HCT116 (cell line): Measurements from ENCODE around the gene LCN2. TPM values are rescaled to one million over a fixed set of nuclear protein-coding genes. Genes with fewer than 3 reads are reported as not detected.

Experiments used
- ATAC-seq: fragments of 200-7000 bp; cut with Tn5 transposase; 2 replicates; pipeline ENCODE4 v1.9.1; 2020; ENCODE audit warnings: mild to moderate bottlenecking, moderate library complexity
- BruUV-seq: library from RNA; stranded (reverse); fragments of 400-500 nt; replicated peaks from 2 replicates; lab custom pipeline; 2021; lab: Mats Ljungman, UMichigan
- CTCF ChIA-PET: fragments of 300-600 bp; sonication (Branson Sonifier 250); formaldehyde crosslinking; loops from one replicate; lab custom pipeline; 2021; ENCODE audit warnings: antibody characterized with exemption; lab: Charles Lee
- POLR2A ChIA-PET: fragments of 300-600, 350-600 bp; sonication (Branson Sonifier 250); formaldehyde crosslinking; loops from one replicate; lab custom pipeline; 2021; ENCODE audit warnings: antibody characterized with exemption; lab: Charles Lee
- RAD21 ChIA-PET, 2 experiments: fragments of 300-600 bp; sonication (Branson Sonifier 250); formaldehyde crosslinking; loops; one replicate each; lab custom pipeline; 2023; ENCODE audit warnings: low total read pairs in 2 of 2; ENCODE audit not compliant: uncharacterized antibody in 2 of 2, unreplicated experiment in 2 of 2, low non-redundant PET in 1 of 2; lab: Charles Lee
- DNase-seq: peaks from one replicate; pipeline ENCODE4 v3.0.0-alpha.2; 2010; ENCODE audit warnings: low read depth, low spot score
- H2AFZ ChIP-seq: fragments of 200-600 bp; shearing (Covaris generic), sonication (generic); 2 replicates; pipeline ENCODE4 v1.6.1; 2017; ENCODE audit warnings: low read depth, mixed run types, mixed read lengths, antibody characterized with exemption, low read length; ENCODE audit not compliant: poor library complexity, severe bottlenecking
- H3K27ac ChIP-seq: 2 replicates; pipeline ENCODE4 v1.5.1; 2012; ENCODE audit warnings: low read depth, low read length
- H3K27me3 ChIP-seq: fragments of 200-600 bp; sonication (generic); 2 replicates; pipeline ENCODE4 v1.6.1; 2016; ENCODE audit warnings: mixed run types, low read length, mixed read lengths; ENCODE audit not compliant: insufficient read depth
- H3K36me3 ChIP-seq, 2 experiments: fragments of 200-500 bp in 1 of 2; fragments of 200-600 bp in 1 of 2; sonication (Bioruptor generic) in 1 of 2; sonication (generic) in 1 of 2; 2 replicates each; pipeline versions ENCODE4 v1.5.1 to v1.6.1; 2014 to 2016; ENCODE audit warnings: low read length in 2 of 2, inconsistent platforms in 1 of 2, mixed read lengths in 1 of 2, mixed run types in 1 of 2; ENCODE audit not compliant: insufficient read depth in 2 of 2, control insufficient read depth in 1 of 2
- H3K4me1 ChIP-seq, 2 experiments: fragments of 200-600 bp in 1 of 2; sonication (generic) in 1 of 2; 2 replicates each; pipeline versions ENCODE4 v1.5.1 to v1.6.1; 2012 to 2017; ENCODE audit warnings: low read length in 2 of 2, inconsistent platforms in 1 of 2, mild to moderate bottlenecking in 1 of 2, mixed read lengths in 1 of 2, mixed run types in 1 of 2, moderate library complexity in 1 of 2; ENCODE audit not compliant: insufficient read depth in 2 of 2, control insufficient read depth in 1 of 2
- H3K4me2 ChIP-seq: fragments of 200-600 bp; sonication (generic); 2 replicates; pipeline ENCODE4 v1.6.1; 2017; ENCODE audit warnings: mixed run types, low read length, mixed read lengths
- H3K4me3 ChIP-seq, 2 experiments: fragments of 200-600 bp in 1 of 2; sonication (generic) in 1 of 2; replicated peaks in 1 of 2; 2 replicates each; pipeline ENCODE4 v1.5.1; 2011 to 2016; ENCODE audit warnings: low read length in 2 of 2, control low read depth in 1 of 2, low read depth in 1 of 2, mild to moderate bottlenecking in 1 of 2, mixed read lengths in 1 of 2, mixed run types in 1 of 2
- H3K79me2 ChIP-seq: fragments of 200-600 bp; sonication (generic); 2 replicates; pipeline ENCODE4 v1.6.1; 2017; ENCODE audit warnings: mild to moderate bottlenecking, mixed run types, low read length, moderate library complexity, mixed read lengths; ENCODE audit not compliant: insufficient read depth
- H3K9ac ChIP-seq: fragments of 200-600 bp; sonication (generic); 2 replicates; pipeline ENCODE4 v1.6.1; 2016; ENCODE audit warnings: low read length, mixed read lengths
- H3K9me2 ChIP-seq: fragments of 200-600 bp; sonication (generic), shearing (Covaris generic); 2 replicates; pipeline ENCODE4 v1.6.1; 2017; ENCODE audit warnings: mixed run types, mild to moderate bottlenecking, moderate library complexity; ENCODE audit not compliant: insufficient read depth
- H3K9me3 ChIP-seq, 2 experiments: fragments of 200-500 bp in 1 of 2; fragments of 200-600 bp in 1 of 2; sonication (Bioruptor generic) in 1 of 2; sonication (generic) in 1 of 2; 2 replicates each; pipeline ENCODE4 v1.6.1; 2014 to 2017; ENCODE audit warnings: low read length in 2 of 2, mixed read lengths in 2 of 2, inconsistent platforms in 1 of 2, low read depth in 1 of 2, mild to moderate bottlenecking in 1 of 2, mixed run types in 1 of 2, moderate library complexity in 1 of 2; ENCODE audit not compliant: control insufficient read depth in 1 of 2, insufficient read depth in 1 of 2
- H4K20me1 ChIP-seq: fragments of 200-600 bp; sonication (generic), shearing (Covaris generic); 2 replicates; pipeline ENCODE4 v1.6.1; 2017; ENCODE audit warnings: mixed run types, mild to moderate bottlenecking, moderate library complexity; ENCODE audit not compliant: insufficient read depth
- CBX3 ChIP-seq: IDR thresholded peaks from 2 replicates; pipeline ENCODE4 v1.6.1; 2012; ENCODE audit warnings: low read depth
- ELF1 ChIP-seq: IDR thresholded peaks from 2 replicates; pipeline ENCODE4 v1.6.1; 2012; ENCODE audit warnings: low read depth, borderline replicate concordance
- EZH2 ChIP-seq: fragments of 200-600 bp; sonication (generic); IDR thresholded peaks from 2 replicates; pipeline ENCODE4 v1.6.1; 2017; ENCODE audit warnings: antibody characterized with exemption, mixed run types
- EZH2phosphoT487 ChIP-seq: fragments of 200-600 bp; IDR thresholded peaks from 2 replicates; pipeline ENCODE4 v1.6.1; 2018; ENCODE audit warnings: antibody characterized with exemption, borderline replicate concordance
- FOSL1 ChIP-seq: IDR thresholded peaks from 2 replicates; pipeline ENCODE4 v1.6.1; 2012; ENCODE audit warnings: low read depth
- POLR2A ChIP-seq: IDR thresholded peaks from 2 replicates; pipeline ENCODE4 v1.7.0; 2011; ENCODE audit warnings: borderline replicate concordance; ENCODE audit not compliant: insufficient read depth, insufficient read length; ENCODE audit errors: extremely low read depth
- POLR2AphosphoS5 ChIP-seq: IDR thresholded peaks from 2 replicates; pipeline ENCODE4 v1.6.1; 2011; ENCODE audit warnings: mild to moderate bottlenecking, low read depth, low read length, moderate library complexity
- RAD21 ChIP-seq: IDR thresholded peaks from 2 replicates; pipeline ENCODE4 v1.6.1; 2012; ENCODE audit warnings: low read depth, mild to moderate bottlenecking
- SP1 ChIP-seq: IDR thresholded peaks from 2 replicates; pipeline ENCODE4 v1.6.1; 2012; ENCODE audit warnings: low read depth
- SRF ChIP-seq: IDR thresholded peaks from 2 replicates; pipeline ENCODE4 v1.6.1; 2012; ENCODE audit warnings: low read depth
- TCF7L2 ChIP-seq: IDR thresholded peaks from 2 replicates; pipeline ENCODE4 v1.7.0; 2011; ENCODE audit warnings: borderline replicate concordance, inconsistent platforms; ENCODE audit not compliant: insufficient read depth, insufficient read length; ENCODE audit errors: extremely low read depth
- YY1 ChIP-seq: IDR thresholded peaks from 2 replicates; pipeline ENCODE4 v1.6.1; 2011; ENCODE audit warnings: low read length, low read depth, moderate library complexity, mild to moderate bottlenecking; ENCODE audit not compliant: insufficient replicate concordance; ENCODE audit errors: extremely low read depth
- ZFX ChIP-seq: fragments of 450-650 bp; IDR thresholded peaks from 2 replicates; pipeline ENCODE4 v1.6.1; 2017
- intact Hi-C: fragments of 100-400 bp; cut with micrococcal nuclease; formaldehyde crosslinking; loops from 2 replicates; pipeline ENCODE4 v1.10.0; 2022
- total RNA-seq: library from RNA; stranded (reverse); gene quantifications from one replicate; pipeline ENCODE4 v1.2.1, GENCODE V29; 2021; ENCODE audit not compliant: unreplicated experiment
- TF ChIP-seq, protein P1 (sequence below), 3 experiments: fragments of 200-600 bp in 1 of 3; sonication (generic) in 1 of 3; IDR thresholded peaks in 2 of 3; conservative IDR thresholded peaks in 1 of 3; 2 replicates each; pipeline ENCODE4 v1.5.1; 2012 to 2017; ENCODE audit warnings: low read depth in 2 of 3, low read length in 2 of 3, antibody characterized with exemption in 1 of 3, borderline replicate concordance in 1 of 3, control low read depth in 1 of 3, mild to moderate bottlenecking in 1 of 3, mixed read lengths in 1 of 3, mixed run types in 1 of 3, moderate library complexity in 1 of 3; ENCODE audit not compliant: insufficient read depth in 1 of 3
- TF ChIP-seq, protein P2 (sequence below): IDR thresholded peaks from 2 replicates; pipeline ENCODE4 v1.6.1; 2012
- TF ChIP-seq, protein P3 (sequence below): IDR thresholded peaks from 2 replicates; pipeline ENCODE4 v1.6.1; 2012; ENCODE audit warnings: low read depth
- TF ChIP-seq, protein P4 (sequence below): IDR thresholded peaks from 2 replicates; pipeline ENCODE4 v1.6.1; 2012

The LCN2 gene
- total RNA-seq, 1 experiment from 2014 or later, result 9.2 TPM

- H3K4me3 ChIP-seq, result no peak overlapping the region
- H3K27me3 ChIP-seq, result no peaks in the 10 kb centered on the region
- DNase-seq (no peak), ATAC-seq (no peak)
- no peaks in the 10 kb centered on the region for H3K9me2 ChIP-seq
- intact Hi-C loops, result no loop called here
- ChIA-PET RAD21 (no interaction called here), CTCF (no interaction called here), POLR2A (interaction anchor here (1.4 kb wide), 1 partner anchor 11 kb away, joined by 4 read pairs; no protein-coding TSS in a partner anchor)
- H3K9ac ChIP-seq, result no peak overlapping the region
- H2AFZ ChIP-seq, result no peak overlapping the region
- H3K9me3 ChIP-seq, result no peaks in the 10 kb centered on the region
- H4K20me1 ChIP-seq, result no peaks in the 10 kb centered on the region
- peaks cover 9 to 12% of the 10 kb centered on the region in 2 experiments; a peak in 3 of 4 replicates for H3K4me1 ChIP-seq
- H3K36me3 ChIP-seq, result peaks cover 8 to 16% of the 10 kb centered on the region in 2 experiments; a peak in 3 of 4 replicates
- H3K27ac ChIP-seq, result no peak overlapping the region
- H3K4me2 ChIP-seq, result no peak overlapping the region
- peaks cover 20% of the 10 kb centered on the region for H3K79me2 ChIP-seq
- no TSS peak for BruUV-seq
- TF ChIP-seq FOSL1 (no peak), YY1 (no peak), EZH2 (no peak), SP1 (no peak), SRF (no peak), POLR2A (no peak), TCF7L2 (no peak), POLR2AphosphoS5 (no peak), EZH2phosphoT487 (no peak), ZFX (no peak), CBX3 (no peak), ELF1 (no peak), RAD21 (no peak)
- TF ChIP-seq, protein P1, sequence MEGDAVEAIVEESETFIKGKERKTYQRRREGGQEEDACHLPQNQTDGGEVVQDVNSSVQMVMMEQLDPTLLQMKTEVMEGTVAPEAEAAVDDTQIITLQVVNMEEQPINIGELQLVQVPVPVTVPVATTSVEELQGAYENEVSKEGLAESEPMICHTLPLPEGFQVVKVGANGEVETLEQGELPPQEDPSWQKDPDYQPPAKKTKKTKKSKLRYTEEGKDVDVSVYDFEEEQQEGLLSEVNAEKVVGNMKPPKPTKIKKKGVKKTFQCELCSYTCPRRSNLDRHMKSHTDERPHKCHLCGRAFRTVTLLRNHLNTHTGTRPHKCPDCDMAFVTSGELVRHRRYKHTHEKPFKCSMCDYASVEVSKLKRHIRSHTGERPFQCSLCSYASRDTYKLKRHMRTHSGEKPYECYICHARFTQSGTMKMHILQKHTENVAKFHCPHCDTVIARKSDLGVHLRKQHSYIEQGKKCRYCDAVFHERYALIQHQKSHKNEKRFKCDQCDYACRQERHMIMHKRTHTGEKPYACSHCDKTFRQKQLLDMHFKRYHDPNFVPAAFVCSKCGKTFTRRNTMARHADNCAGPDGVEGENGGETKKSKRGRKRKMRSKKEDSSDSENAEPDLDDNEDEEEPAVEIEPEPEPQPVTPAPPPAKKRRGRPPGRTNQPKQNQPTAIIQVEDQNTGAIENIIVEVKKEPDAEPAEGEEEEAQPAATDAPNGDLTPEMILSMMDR (IDR thresholded peaks at IDR 0.05 in 2 of 3, conservative IDR thresholded peaks at IDR 0.05 in 1 of 3; ENCODE audit: borderline replicate concordance in 1 of 3, insufficient read depth in 1 of 3, low read depth in 2 of 3, low read length in 2 of 3), result no peak
- TF ChIP-seq, protein P2, sequence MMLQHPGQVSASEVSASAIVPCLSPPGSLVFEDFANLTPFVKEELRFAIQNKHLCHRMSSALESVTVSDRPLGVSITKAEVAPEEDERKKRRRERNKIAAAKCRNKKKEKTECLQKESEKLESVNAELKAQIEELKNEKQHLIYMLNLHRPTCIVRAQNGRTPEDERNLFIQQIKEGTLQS, result no peak
- TF ChIP-seq, protein P3, sequence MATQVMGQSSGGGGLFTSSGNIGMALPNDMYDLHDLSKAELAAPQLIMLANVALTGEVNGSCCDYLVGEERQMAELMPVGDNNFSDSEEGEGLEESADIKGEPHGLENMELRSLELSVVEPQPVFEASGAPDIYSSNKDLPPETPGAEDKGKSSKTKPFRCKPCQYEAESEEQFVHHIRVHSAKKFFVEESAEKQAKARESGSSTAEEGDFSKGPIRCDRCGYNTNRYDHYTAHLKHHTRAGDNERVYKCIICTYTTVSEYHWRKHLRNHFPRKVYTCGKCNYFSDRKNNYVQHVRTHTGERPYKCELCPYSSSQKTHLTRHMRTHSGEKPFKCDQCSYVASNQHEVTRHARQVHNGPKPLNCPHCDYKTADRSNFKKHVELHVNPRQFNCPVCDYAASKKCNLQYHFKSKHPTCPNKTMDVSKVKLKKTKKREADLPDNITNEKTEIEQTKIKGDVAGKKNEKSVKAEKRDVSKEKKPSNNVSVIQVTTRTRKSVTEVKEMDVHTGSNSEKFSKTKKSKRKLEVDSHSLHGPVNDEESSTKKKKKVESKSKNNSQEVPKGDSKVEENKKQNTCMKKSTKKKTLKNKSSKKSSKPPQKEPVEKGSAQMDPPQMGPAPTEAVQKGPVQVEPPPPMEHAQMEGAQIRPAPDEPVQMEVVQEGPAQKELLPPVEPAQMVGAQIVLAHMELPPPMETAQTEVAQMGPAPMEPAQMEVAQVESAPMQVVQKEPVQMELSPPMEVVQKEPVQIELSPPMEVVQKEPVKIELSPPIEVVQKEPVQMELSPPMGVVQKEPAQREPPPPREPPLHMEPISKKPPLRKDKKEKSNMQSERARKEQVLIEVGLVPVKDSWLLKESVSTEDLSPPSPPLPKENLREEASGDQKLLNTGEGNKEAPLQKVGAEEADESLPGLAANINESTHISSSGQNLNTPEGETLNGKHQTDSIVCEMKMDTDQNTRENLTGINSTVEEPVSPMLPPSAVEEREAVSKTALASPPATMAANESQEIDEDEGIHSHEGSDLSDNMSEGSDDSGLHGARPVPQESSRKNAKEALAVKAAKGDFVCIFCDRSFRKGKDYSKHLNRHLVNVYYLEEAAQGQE, result no peak
- TF ChIP-seq, protein P4, sequence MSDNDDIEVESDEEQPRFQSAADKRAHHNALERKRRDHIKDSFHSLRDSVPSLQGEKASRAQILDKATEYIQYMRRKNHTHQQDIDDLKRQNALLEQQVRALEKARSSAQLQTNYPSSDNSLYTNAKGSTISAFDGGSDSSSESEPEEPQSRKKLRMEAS, result no peak
Observed at GRCh38 chr9:128185979-128186965, 37.0 kb downstream of the LCN2 start.
